ENCODE data around the gene PSTPIP1. TPM values are rescaled to one million over a fixed set of nuclear protein-coding genes. Genes with fewer than 3 reads are reported as not detected.

The PSTPIP1 gene
- total and polyA plus RNA-seq, 2 of the 4 experiments (the other 2 are of a cell fraction), result 0.36 to 1.1 TPM

DNA sequence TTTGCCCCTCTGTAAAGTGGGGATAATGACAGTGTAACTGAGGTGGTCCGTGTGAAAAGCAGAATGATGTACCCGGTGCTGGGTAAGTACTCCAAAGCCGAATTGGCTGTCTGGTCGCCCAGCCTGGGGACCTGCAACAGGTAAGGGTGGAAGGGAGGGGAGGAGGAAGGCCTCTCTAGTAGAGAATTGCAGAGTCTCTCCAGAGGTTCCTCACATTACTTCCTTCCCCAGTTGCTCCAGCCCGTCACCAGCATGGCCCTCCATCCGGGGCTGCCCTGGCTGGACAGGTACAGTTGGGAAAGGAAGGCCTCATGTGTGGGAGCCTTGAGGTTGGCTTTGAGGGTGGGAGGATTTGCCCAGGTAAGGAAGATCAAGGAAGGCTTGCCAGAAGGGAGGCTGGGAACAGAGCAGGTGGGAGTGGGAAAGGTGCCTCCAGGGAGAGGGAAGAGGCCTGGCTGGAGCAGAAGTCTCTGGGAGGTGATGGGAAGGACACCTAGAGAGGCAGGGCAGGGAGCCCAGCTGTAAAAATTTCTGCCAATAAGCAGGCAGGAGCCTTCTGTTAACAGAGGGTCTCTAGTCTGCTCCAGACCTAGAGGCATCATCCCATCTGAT lies 1.7 kb upstream of the PSTPIP1 start:
- BruUV-seq (replicated peaks), result no TSS peak
- dilution Hi-C loops (cut with HindIII; ENCODE audit: low sequenced_read_pairs, unreplicated experiment), result no loop called here
- H3K18ac ChIP-seq (ENCODE audit: low read depth, low read length), result no peak overlapping the region
- H4K8ac ChIP-seq (ENCODE audit: low read depth in 2 of 2, low read length in 2 of 2), result no peak overlapping the region
- in situ Hi-C loops (cut with MboI; ENCODE audit: low sequenced_read_pairs), result no loop called here
- 0 out of 2 replicates have a peak, but pooled peaks cover 6% of the 10 kb centered on the region for H3K9me1 ChIP-seq (ENCODE audit: insufficient read depth, low read length)
- no peak overlapping the region for H3K23ac ChIP-seq (ENCODE audit: low read depth, low read length)
- CTCF ChIA-PET, result no interaction called here
- no peak overlapping the region for H3K4me2 ChIP-seq (ENCODE audit: low read depth, low read length)
- H3K56ac ChIP-seq (ENCODE audit: extremely low read depth, insufficient read depth, low read length), result no peak overlapping the region
- H2BK5ac ChIP-seq (ENCODE audit: low read depth, low read length, poor library complexity, severe bottlenecking), result no peak overlapping the region
- no peak overlapping the region for H2BK20ac ChIP-seq (ENCODE audit: low read depth, low read length)
- peaks cover 8% of the 10 kb centered on the region for H3K4me1 ChIP-seq (ENCODE audit: control insufficient read depth, insufficient read depth, low read length)
- no peaks in the 10 kb centered on the region for H4K20me1 ChIP-seq (ENCODE audit: insufficient read depth, low read length)
- H2AFZ ChIP-seq (replicated peaks; ENCODE audit: low read length, poor library complexity), result no peak overlapping the region
- WGBS, 2 experiments (ENCODE audit: extremely low coverage in 2 of 2, insufficient read length in 1 of 2), result no CpG with 5 or more reads among the region's 6 CpGs
- H2AK5ac ChIP-seq (ENCODE audit: low read depth, low read length), result no peak overlapping the region
- peaks cover 22% of the 10 kb centered on the region for H3K27me3 ChIP-seq (ENCODE audit: control insufficient read depth, insufficient read depth, low read length)
- H3K27ac ChIP-seq (ENCODE audit: insufficient read depth, low read length), result no peak overlapping the region
- ATAC-seq (ENCODE audit: low read depth), result no peak
- H3K14ac ChIP-seq (replicated peaks; ENCODE audit: low read depth, low read length), result no peak overlapping the region
- no peak overlapping the region for H4K5ac ChIP-seq (ENCODE audit: low read depth, low read length)
- intact Hi-C loops (cut with micrococcal nuclease), result no loop called here
- no peak overlapping the region for H2BK15ac ChIP-seq (ENCODE audit: low read depth, low read length)
- H3K79me1 ChIP-seq (ENCODE audit: low read depth in 1 of 2, low read length in 2 of 2), result no peaks in the 10 kb centered on the region
- DNase-seq, result no peak
- no peak overlapping the region for H2BK120ac ChIP-seq (ENCODE audit: low read depth, low read length)
- no peaks in the 10 kb centered on the region for H3K9me3 ChIP-seq (ENCODE audit: control insufficient read depth, insufficient read depth, low read length)
- no peak overlapping the region for H2AK9ac ChIP-seq (replicated peaks; ENCODE audit: low read depth, low read length, poor library complexity)
- POLR2A ChIA-PET (ENCODE audit: unreplicated experiment), result no interaction called here
- H3K36me3 ChIP-seq (ENCODE audit: control insufficient read depth, insufficient read depth, low read length), result no peaks in the 10 kb centered on the region
- no peak overlapping the region for H4K91ac ChIP-seq (ENCODE audit: insufficient read depth, low read depth, low read length)
- H3K4me3 ChIP-seq (ENCODE audit: insufficient read depth, low read depth, low read length), result no peak overlapping the region
- H3K9ac ChIP-seq (ENCODE audit: low read depth, low read length), result no peak overlapping the region
- no peak for TF ChIP-seq MAFK (IDR thresholded peaks at IDR 0.05; ENCODE audit: low read depth, low read length)
- H3K4ac ChIP-seq (ENCODE audit: low read depth, low read length), result no peak overlapping the region
